HepG2 (cell line): Measurements from ENCODE around the gene TAC3. TPM values are rescaled to one million over a fixed set of nuclear protein-coding genes. Genes with fewer than 3 reads are reported as not detected.
"Not testable (repeated sequence)": the region's sequence is repeated elsewhere in the genome, so short reads cannot be mapped to it uniquely, and the experiment has no call there.

Source experiments
- ATAC-seq: fragments of 200-7000 bp; cut with Tn5 transposase; 3 replicates; pipeline ENCODE4 v1.9.1; 2020; ENCODE audit warnings: mild to moderate bottlenecking, moderate library complexity
- BruUV-seq: library from RNA; stranded (reverse); fragments of 400-500 nt; replicated peaks from 2 replicates; lab custom pipeline; 2021; lab: Mats Ljungman, UMichigan
- CTCF ChIA-PET: fragments of 300-600 bp; formaldehyde crosslinking; extraction: SDS; loops from one replicate; lab custom pipeline; 2021; ENCODE audit warnings: low total read pairs, inconsistent platforms, low intra/inter-chr PET ratio; lab: Yijun Ruan, JAX
- POLR2A ChIA-PET: fragments of 350-600 bp; sonication (Branson Sonifier 250); formaldehyde crosslinking; loops from one replicate; lab custom pipeline; 2020; ENCODE audit warnings: antibody characterized with exemption, inconsistent platforms; lab: Yijun Ruan, JAX
- DNase-seq: peaks from one replicate; pipeline ENCODE4 v3.0.0-alpha.2; 2015; ENCODE audit warnings: low spot score
- FAIRE-seq: peaks from 3 replicates; lab custom pipeline; 2011; peaks lifted over from hg19 to GRCh38; lab: Jason Lieb, UNC
- H2AFZ ChIP-seq: one replicate; pipeline ENCODE4 v1.6.1; 2011; ENCODE audit warnings: low read length, inconsistent platforms
- H3K27ac ChIP-seq: fragments of 300-600 bp; 3 replicates; pipeline ENCODE4 v1.8.0; 2011; ENCODE audit warnings: mixed run types, mild to moderate bottlenecking, mixed read lengths, low read length, inconsistent platforms; ENCODE audit not compliant: insufficient read depth; ENCODE audit errors: extremely low read length
- H3K27me3 ChIP-seq, 2 experiments: fragments of 200-600 bp in 1 of 2; 2 replicates in 1 of 2; 3 replicates in 1 of 2; pipeline versions ENCODE4 v1.6.0 to v1.8.0; 2011; ENCODE audit warnings: low read length in 2 of 2, mild to moderate bottlenecking in 2 of 2, moderate library complexity in 2 of 2, inconsistent platforms in 1 of 2; ENCODE audit not compliant: insufficient read depth in 2 of 2, control insufficient read depth in 1 of 2
- H3K36me3 ChIP-seq, 2 experiments: fragments of 200-600 bp in 1 of 2; replicated peaks in 1 of 2; 2 replicates in 1 of 2; 3 replicates in 1 of 2; pipeline versions ENCODE4 v1.5.1 to v1.8.0; 2011; ENCODE audit warnings: low read length in 2 of 2, inconsistent platforms in 1 of 2; ENCODE audit not compliant: insufficient read depth in 2 of 2, control insufficient read depth in 1 of 2
- H3K4me1 ChIP-seq: 2 replicates; pipeline ENCODE4 v1.5.1; 2012; ENCODE audit warnings: low read length, inconsistent platforms; ENCODE audit not compliant: insufficient read depth
- H3K4me2 ChIP-seq: 2 replicates; pipeline ENCODE4 v1.6.0; 2011; ENCODE audit warnings: low read depth, low read length, inconsistent platforms
- H3K4me3 ChIP-seq, 3 experiments: fragments of 200-600 bp in 1 of 3; sonication (generic), shearing (Covaris generic) in 1 of 3; replicated peaks in 1 of 3; 2 replicates each; pipeline ENCODE4 v1.5.1; 2011 to 2016; ENCODE audit warnings: low read length in 3 of 3, inconsistent platforms in 2 of 3, low read depth in 2 of 3, mild to moderate bottlenecking in 2 of 3, control low read depth in 1 of 3, mixed read lengths in 1 of 3; ENCODE audit not compliant: insufficient read depth in 1 of 3
- H3K79me2 ChIP-seq: one replicate; pipeline ENCODE4 v1.6.1; 2011; ENCODE audit warnings: low read length, inconsistent platforms; ENCODE audit not compliant: insufficient read depth
- H3K9ac ChIP-seq: 2 replicates; pipeline ENCODE4 v1.6.0; 2011; ENCODE audit warnings: mild to moderate bottlenecking, low read depth, low read length, inconsistent platforms; ENCODE audit not compliant: insufficient read depth
- H3K9me3 ChIP-seq: 2 replicates; pipeline ENCODE4 v1.5.1; 2012; ENCODE audit warnings: mild to moderate bottlenecking, low read length
- H4K20me1 ChIP-seq: 2 replicates; pipeline ENCODE4 v1.6.0; 2011; ENCODE audit warnings: inconsistent platforms, mild to moderate bottlenecking, low read length, moderate library complexity; ENCODE audit not compliant: insufficient read depth
- FOXA1 ChIP-seq, 2 experiments: fragments of 450-650 bp in 1 of 2; sonication (generic) in 1 of 2; formaldehyde crosslinking in 1 of 2; IDR thresholded peaks; 2 replicates each; pipeline versions ENCODE4 v1.4.0 to v1.6.1; 2016 to 2020; ENCODE audit warnings: missing genetic modification reagents in 1 of 2
- FOXA3 ChIP-seq: IDR thresholded peaks from 2 replicates; pipeline ENCODE4 v1.6.1; 2016; ENCODE audit warnings: missing genetic modification reagents, missing compliant biosample characterization
- WGBS: methylation state at CpG from one replicate; pipeline ENCODE4 v1.1.6; 2017; ENCODE audit warnings: low lambda C conversion rate; 5-methylcytosine and 5-hydroxymethylcytosine counted together
- in situ Hi-C: cut with HindIII; loops from 2 replicates; pipeline ENCODE4 v1.10.0; 2017; ENCODE audit warnings: low pct_unique_long_range_greater_than_20kb; ENCODE audit not compliant: extremely low pct_ligation_motif_present
- intact Hi-C: fragments of 100-400 bp; cut with micrococcal nuclease; formaldehyde crosslinking; loops from one replicate; pipeline ENCODE4 v1.10.0; 2022; ENCODE audit not compliant: unreplicated experiment
- polyA plus RNA-seq, 8 experiments: library from polyadenylated mRNA; depleted of rRNA in 3 of 8; stranded (reverse) in 7 of 8; unstranded in 1 of 8; fragments of >200 nt; fragmentation: Illumina TruSeq in 4 of 8; extraction: Trizol in 4 of 8; gene quantifications; 2 replicates each; pipeline versions ENCODE4 v1.2.1 to v1.2.3, GENCODE V29; 2011 to 2016; ENCODE audit warnings: low read depth in 4 of 8, missing spikeins in 1 of 8, mixed read lengths in 1 of 8; ENCODE audit not compliant: insufficient read depth in 1 of 8
- total RNA-seq, 5 experiments: library from RNA; depleted of rRNA; stranded (reverse); fragments of >200 nt; fragmentation: Illumina TruSeq; extraction: Trizol; gene quantifications; 2 replicates each; pipeline ENCODE4 v1.2.3, GENCODE V29; 2016; ENCODE audit warnings: low read depth in 1 of 5
- TF ChIP-seq, protein P1 (sequence below): sonication (generic); formaldehyde crosslinking; IDR thresholded peaks from 2 replicates; pipeline ENCODE4 v1.4.0; 2020; ENCODE audit warnings: missing genetic modification reagents, borderline replicate concordance

Gene TAC3
- total and polyA plus RNA-seq, 2 of the 13 experiments (the other 11 are each of a cell fraction or from before 2014, with no cell fraction given) = 0.13 to 0.15 TPM

DNA sequence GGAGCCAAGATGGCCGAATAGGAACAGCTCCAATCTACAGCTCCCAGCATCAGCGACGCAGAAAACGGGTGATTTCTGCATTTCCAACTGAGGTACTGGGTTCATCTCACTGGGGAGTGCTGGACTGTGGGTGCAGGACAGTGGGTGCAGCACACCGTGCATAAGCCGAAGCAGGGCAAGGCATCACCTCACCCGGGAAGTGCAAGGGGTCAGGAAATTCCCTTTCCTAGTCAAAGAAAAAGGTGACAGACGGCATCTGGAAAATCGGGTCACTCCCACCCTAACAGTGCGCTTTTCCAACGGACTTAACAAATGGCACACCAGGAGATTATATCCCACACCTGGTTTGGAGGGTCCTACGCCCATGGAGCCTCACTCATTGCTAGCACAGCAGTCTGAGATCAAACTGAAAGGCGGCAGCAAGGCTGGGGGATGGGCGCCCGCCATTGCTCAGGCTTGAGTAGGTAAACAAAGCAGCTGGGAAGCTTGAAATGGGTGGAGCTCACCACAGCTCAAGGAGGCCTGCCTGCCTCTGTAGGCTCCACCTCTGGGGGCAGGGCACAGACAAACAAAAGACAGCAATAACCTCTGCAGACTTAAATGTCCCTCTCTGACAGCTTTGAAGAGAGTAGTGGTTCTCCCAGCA lies 50.2 kb downstream of the TAC3 start:
- H3K9me3 ChIP-seq; H2AFZ ChIP-seq; BruUV-seq; FAIRE-seq; H3K9ac ChIP-seq; H4K20me1 ChIP-seq; ATAC-seq; CTCF ChIA-PET; H3K4me3 ChIP-seq; H3K27me3 ChIP-seq; H3K4me1 ChIP-seq; in situ Hi-C loops; POLR2A ChIA-PET; intact Hi-C loops; DNase-seq; H3K27ac ChIP-seq; H3K36me3 ChIP-seq; H3K79me2 ChIP-seq; TF ChIP-seq FOXA1 (IDR thresholded peaks at IDR 0.05): not testable (repeated sequence)
- TF ChIP-seq, protein P1, sequence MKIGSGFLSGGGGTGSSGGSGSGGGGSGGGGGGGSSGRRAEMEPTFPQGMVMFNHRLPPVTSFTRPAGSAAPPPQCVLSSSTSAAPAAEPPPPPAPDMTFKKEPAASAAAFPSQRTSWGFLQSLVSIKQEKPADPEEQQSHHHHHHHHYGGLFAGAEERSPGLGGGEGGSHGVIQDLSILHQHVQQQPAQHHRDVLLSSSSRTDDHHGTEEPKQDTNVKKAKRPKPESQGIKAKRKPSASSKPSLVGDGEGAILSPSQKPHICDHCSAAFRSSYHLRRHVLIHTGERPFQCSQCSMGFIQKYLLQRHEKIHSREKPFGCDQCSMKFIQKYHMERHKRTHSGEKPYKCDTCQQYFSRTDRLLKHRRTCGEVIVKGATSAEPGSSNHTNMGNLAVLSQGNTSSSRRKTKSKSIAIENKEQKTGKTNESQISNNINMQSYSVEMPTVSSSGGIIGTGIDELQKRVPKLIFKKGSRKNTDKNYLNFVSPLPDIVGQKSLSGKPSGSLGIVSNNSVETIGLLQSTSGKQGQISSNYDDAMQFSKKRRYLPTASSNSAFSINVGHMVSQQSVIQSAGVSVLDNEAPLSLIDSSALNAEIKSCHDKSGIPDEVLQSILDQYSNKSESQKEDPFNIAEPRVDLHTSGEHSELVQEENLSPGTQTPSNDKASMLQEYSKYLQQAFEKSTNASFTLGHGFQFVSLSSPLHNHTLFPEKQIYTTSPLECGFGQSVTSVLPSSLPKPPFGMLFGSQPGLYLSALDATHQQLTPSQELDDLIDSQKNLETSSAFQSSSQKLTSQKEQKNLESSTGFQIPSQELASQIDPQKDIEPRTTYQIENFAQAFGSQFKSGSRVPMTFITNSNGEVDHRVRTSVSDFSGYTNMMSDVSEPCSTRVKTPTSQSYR (CRISPR knock-in tag) = peak; percentile 83
- peak; percentile 35; the same call in 1 of the 2 replicates for TF ChIP-seq FOXA3 (CRISPR knock-in tag)
- TF ChIP-seq FOXA1 (CRISPR knock-in tag; IDR thresholded peaks at IDR 0.05) = peak; percentile 61; the same call in 1 of the 2 replicates
- 73% methylated on average over 12 of the region's 15 CpGs for WGBS
- H3K4me2 ChIP-seq = peak overlapping the region; percentile 23; the same call in 1 of the 2 replicates

DNA sequence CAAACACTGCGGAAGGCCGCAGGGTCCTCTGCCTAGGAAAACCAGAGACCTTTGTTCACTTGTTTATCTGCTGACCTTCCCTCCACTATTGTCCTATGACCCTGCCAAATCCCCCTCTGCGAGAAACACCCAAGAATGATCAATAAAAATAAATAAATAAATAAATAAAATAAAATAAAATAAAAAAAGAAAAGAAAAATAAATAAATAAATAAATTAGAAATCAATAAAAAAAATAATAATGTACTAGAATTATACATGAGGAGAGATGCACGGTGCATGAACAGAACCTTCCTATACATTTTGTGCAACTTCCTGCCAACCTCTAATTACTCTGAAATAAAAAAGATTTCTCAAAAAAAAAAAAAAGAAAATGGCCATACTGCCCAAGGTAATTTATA lies 51.2 kb downstream of the TAC3 start:
- DNase-seq, H3K9me3 ChIP-seq, CTCF ChIA-PET, H3K9ac ChIP-seq, H4K20me1 ChIP-seq, ATAC-seq, H3K4me3 ChIP-seq, in situ Hi-C loops, intact Hi-C loops, POLR2A ChIA-PET, BruUV-seq, H3K79me2 ChIP-seq, H3K27ac ChIP-seq, H3K4me1 ChIP-seq, H3K27me3 ChIP-seq, H3K36me3 ChIP-seq, H2AFZ ChIP-seq, H3K4me2 ChIP-seq, FAIRE-seq: not testable (repeated sequence)
- 53% methylated on average over 4 of the region's 4 CpGs for WGBS

DNA sequence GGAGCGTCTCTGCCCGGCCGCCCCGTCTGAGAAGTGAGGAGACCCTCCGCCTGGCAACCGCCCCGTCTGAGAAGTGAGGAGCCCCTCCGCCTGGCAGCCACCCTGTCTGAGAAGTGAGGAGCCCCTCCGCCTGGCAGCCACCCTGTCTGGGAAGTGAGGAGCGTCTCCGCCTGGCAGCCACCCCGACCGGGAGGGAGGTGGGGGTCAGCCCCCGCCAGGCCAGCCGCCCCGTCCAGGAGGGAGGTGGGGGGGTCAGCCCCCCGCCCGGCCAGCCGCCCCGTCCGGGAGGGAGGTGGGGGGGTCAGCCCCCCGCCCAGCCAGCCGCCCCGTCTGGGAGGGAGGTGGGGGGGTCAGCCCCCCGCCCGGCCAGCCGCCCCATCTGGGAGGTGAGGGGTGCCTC lies 52.8 kb downstream of the TAC3 start:
- WGBS = no CpG with 5 or more reads among the region's 27 CpGs
- CTCF ChIA-PET = not testable (repeated sequence)

More for the DNA sequence above, 52.8 kb downstream of the TAC3 start:
- H3K4me3 ChIP-seq, in situ Hi-C loops, H3K79me2 ChIP-seq, H4K20me1 ChIP-seq, DNase-seq, H3K27me3 ChIP-seq, H3K9me3 ChIP-seq, ATAC-seq, intact Hi-C loops, POLR2A ChIA-PET, BruUV-seq, H3K9ac ChIP-seq, H3K27ac ChIP-seq, FAIRE-seq, H3K4me2 ChIP-seq, H2AFZ ChIP-seq, H3K36me3 ChIP-seq: not testable (repeated sequence)
- peaks cover 12% of the 10 kb centered on the region; the same call in 1 of the 2 replicates for H3K4me1 ChIP-seq
